Measurements from ENCODE around the gene SIRT4. TPM values are rescaled to one million over a fixed set of nuclear protein-coding genes. Genes with fewer than 3 reads are reported as not detected.

SIRT4 gene
- total RNA-seq: 1 to 10 TPM in 1 of 2 donors, under 1 TPM in 1; 0.67 to 1.4 TPM

GRCh38 chr12:120301962-120302815, at the start of gene SIRT4:
SIRT4 (plus strand) TSS chr12:120302321; CDS start chr12:120303562, 1,241 bp downstream.

DNA sequence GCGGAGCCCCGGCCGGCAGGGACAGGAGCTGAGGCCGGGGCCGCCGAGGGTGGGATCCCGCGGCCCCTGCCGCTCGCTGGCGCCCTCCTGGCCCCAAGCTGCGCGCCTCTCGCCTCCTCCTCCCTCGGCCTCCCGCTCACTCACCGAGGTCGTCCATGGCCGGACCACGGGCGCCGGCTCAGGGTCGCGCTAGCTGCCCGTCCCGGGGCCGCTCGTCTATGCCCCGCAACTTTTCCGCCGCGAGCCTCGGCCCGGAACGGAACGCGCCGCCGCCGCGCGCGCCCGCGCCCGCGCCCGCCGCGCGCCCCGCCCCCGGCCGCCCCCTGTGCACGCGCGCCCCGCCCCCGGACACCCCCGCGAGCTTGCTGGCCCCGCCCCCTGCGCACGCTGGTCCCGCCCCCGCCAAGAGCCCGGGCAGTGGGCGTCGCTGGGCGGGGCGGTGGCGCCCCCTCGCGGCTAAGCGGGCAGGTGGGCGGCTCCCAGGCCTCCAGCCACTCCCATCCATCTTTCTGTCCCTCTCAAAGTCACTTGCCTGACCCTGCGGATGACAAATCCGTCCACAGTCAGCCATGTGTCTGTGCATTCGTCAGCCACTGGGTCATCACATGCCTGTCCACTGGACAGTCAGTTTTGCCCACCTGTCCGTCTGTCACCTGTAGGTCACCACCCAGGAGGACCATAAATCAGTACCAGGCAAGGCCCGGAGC, 36.5 kb upstream of the SIRT4 start, which contains the start of gene PXN:
TSS of gene PXN (minus strand) at position 258 of the 707 bp plus-strand sequence. CDS start at position 157, 101 bp downstream.

DNA sequence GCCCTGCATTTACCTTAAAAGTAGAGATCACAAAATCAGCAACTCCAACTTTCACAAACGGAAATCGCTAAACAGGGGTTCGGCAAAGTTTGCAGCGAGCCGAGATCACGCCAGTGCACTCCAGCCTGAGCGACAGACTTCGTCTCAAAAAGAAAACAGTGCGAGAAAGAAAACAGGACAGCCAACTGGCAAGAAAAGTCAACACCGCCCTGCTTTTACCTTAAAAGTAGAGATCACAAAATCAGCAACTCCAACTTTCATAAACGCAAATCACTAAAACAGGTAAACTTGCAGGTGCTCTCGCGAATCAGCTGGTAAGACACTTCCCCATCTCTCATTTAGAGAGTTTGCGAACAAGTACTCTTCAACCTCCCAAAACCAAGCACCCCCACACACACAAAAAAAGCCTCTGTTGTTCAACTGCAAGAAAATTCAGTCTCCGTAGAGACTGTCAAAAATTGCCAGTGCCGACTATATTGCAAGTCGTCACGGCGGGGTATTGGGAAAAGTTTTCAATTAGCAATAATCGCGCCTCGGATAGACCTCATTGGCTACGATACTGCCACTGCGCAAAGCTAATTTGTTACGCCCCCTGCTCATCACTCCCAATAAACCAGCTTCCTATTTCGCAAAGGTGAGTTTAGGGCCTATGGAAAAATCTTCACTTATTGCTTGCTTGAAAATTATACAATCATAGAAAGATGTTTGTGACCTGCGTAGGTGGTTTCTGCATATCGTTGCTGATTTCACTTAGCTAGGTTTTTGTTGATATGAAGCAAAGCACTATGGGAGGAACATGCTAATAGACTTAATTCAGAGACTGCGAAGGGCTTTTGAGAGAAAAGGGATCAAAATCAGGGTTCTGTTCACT, 9.2 kb upstream of the SIRT4 start, which contains the start of gene RNU4-1:
TSS of gene RNU4-1 (minus strand) at position 577 of the 871 bp plus-strand sequence.

GRCh38 chr12:120327593-120327992, 25.5 kb downstream of the SIRT4 start, which contains the start of gene PLA2G1B:
PLA2G1B (minus strand) TSS chr12:120327779; CDS start chr12:120327753, 26 bp downstream.

Small RNA genes within 50 kb of the gene (small RNA-seq; reads per million reads assigned to genes)
- gene RNU4-1: 92.1 to 150 reads per million in 2 donors
- gene RNU4-2: 227 to 324 reads per million in 2 donors
- 0 reads per million in 2 donors for gene RNU6-1088P

Other genes with a start within 250 kb of the SIRT4 start
- 10 to 100 TPM; 19.3 to 28.0 TPM for gene RAB35, start 185.6 kb upstream of the SIRT4 start, total RNA-seq
- gene GCN1, start 107.6 kb upstream of the SIRT4 start, total RNA-seq: 100 to 1,000 TPM in 1 of 2 donors, 10 to 100 TPM in 1; 92.2 to 135 TPM
- 1,000 to 10,000 TPM in 1 of 2 donors, 100 to 1,000 TPM in 1; 976 to 1,547 TPM for gene RPLP0, start 101.2 kb upstream of the SIRT4 start, total RNA-seq
- 10 to 100 TPM; 33.7 to 38.0 TPM for gene PXN, start 36.6 kb upstream of the SIRT4 start, total RNA-seq
- under 1 TPM; under 0.01 TPM for gene RNU4-2, start 10.4 kb upstream of the SIRT4 start, total RNA-seq
- gene RNU4-1, start 9.1 kb upstream of the SIRT4 start, total RNA-seq: under 1 TPM; under 0.01 TPM
- not detected for gene PLA2G1B, start 25.5 kb downstream of the SIRT4 start, total RNA-seq
- gene MSI1, start 66.8 kb downstream of the SIRT4 start, total RNA-seq: under 1 TPM in 1 of 2 donors, not detected in 1; under 0.01 TPM
- 100 to 1,000 TPM; 306 to 311 TPM for gene COX6A1, start 135.8 kb downstream of the SIRT4 start, total RNA-seq
- 10 to 100 TPM; 16.5 to 19.3 TPM for gene TRIAP1, start 144.1 kb downstream of the SIRT4 start, total RNA-seq
- 10 to 100 TPM; 14.1 to 15.0 TPM for gene GATC, start 144.1 kb downstream of the SIRT4 start, total RNA-seq
- gene SRSF9, start 167.4 kb downstream of the SIRT4 start, total RNA-seq: 100 to 1,000 TPM in 1 of 2 donors, 10 to 100 TPM in 1; 76.4 to 152 TPM
- 100 to 1,000 TPM; 211 to 343 TPM for gene DYNLL1, start 193.8 kb downstream of the SIRT4 start, total RNA-seq
- 10 to 100 TPM; 15.8 to 18.3 TPM for gene COQ5, start 226.8 kb downstream of the SIRT4 start, total RNA-seq
- gene RNF10, start 232.0 kb downstream of the SIRT4 start, total RNA-seq: 10 to 100 TPM; 56.4 to 84.3 TPM